SU-DHL-6 (cell line): ENCODE measurements around the gene RPH3AL.

Experiments
- EZH2phosphoT487 ChIP-seq: fragments of 200-600 bp; sonication (generic), shearing (Covaris generic); conservative IDR thresholded peaks from 2 replicates; pipeline ENCODE4 v1.6.1; 2018; ENCODE audit warnings: mild to moderate bottlenecking, antibody characterized with exemption, low read length, moderate library complexity, mixed read lengths
- TF ChIP-seq, protein P1 (sequence below): fragments of 200-600 bp; sonication (generic); IDR thresholded peaks from one replicate; pipeline ENCODE4 v1.5.1; 2017; ENCODE audit warnings: antibody characterized with exemption, mild to moderate bottlenecking, low read length, moderate library complexity; ENCODE audit not compliant: insufficient read depth, poor library complexity, severe bottlenecking

GRCh38 chr17:189444-189843, 163.2 kb downstream of the RPH3AL start:
- TF ChIP-seq, protein P1, sequence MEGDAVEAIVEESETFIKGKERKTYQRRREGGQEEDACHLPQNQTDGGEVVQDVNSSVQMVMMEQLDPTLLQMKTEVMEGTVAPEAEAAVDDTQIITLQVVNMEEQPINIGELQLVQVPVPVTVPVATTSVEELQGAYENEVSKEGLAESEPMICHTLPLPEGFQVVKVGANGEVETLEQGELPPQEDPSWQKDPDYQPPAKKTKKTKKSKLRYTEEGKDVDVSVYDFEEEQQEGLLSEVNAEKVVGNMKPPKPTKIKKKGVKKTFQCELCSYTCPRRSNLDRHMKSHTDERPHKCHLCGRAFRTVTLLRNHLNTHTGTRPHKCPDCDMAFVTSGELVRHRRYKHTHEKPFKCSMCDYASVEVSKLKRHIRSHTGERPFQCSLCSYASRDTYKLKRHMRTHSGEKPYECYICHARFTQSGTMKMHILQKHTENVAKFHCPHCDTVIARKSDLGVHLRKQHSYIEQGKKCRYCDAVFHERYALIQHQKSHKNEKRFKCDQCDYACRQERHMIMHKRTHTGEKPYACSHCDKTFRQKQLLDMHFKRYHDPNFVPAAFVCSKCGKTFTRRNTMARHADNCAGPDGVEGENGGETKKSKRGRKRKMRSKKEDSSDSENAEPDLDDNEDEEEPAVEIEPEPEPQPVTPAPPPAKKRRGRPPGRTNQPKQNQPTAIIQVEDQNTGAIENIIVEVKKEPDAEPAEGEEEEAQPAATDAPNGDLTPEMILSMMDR, result no peak
- TF ChIP-seq EZH2phosphoT487, result no peak
